Kidney glomerular epithelial cell (primary cell): ENCODE results near the gene NGDN.
"Not testable (repeated sequence)": the region's sequence is repeated elsewhere in the genome, so short reads cannot be mapped to it uniquely, and the experiment has no call there.

ENCODE experiments used
- DNase-seq: peaks from one replicate; lab custom pipeline; 2025; lab: John Stamatoyannopoulos, UW

NGDN gene

GRCh38 chr14:23469127-23469905, at the start of gene NGDN:
Gene NGDN, plus strand, starts transcription at chr14:23469703. Its CDS starts 13 bp downstream, at chr14:23469716.
- peak; percentile 100 for DNase-seq

- no peak for DNase-seq
These were observed 47.9 kb upstream of the NGDN start for GRCh38 chr14:23421594-23421993.

- no peak for DNase-seq
These were observed 45.8 kb upstream of the NGDN start for GRCh38 chr14:23423657-23424056.

GRCh38 chr14:23425169-23425568, 44.3 kb upstream of the NGDN start:
- no peak for DNase-seq

GRCh38 chr14:23425798-23426197, 43.7 kb upstream of the NGDN start:
- DNase-seq: not testable (repeated sequence)

- DNase-seq: no peak
These were observed 40.6 kb upstream of the NGDN start for GRCh38 chr14:23428686-23429495.

- no peak for DNase-seq
These were observed 39.3 kb upstream of the NGDN start for GRCh38 chr14:23430016-23430722.

GRCh38 chr14:23430723-23431085, 38.8 kb upstream of the NGDN start:
- DNase-seq: peak; percentile 12

- DNase-seq: no peak
These were observed 38.0 kb upstream of the NGDN start for GRCh38 chr14:23431486-23431885.

GRCh38 chr14:23432102-23432925, 37.2 kb upstream of the NGDN start:
- no peak for DNase-seq

- no peak for DNase-seq
These were observed 36.6 kb upstream of the NGDN start for GRCh38 chr14:23432946-23433345.

- DNase-seq: no peak
These were observed 36.0 kb upstream of the NGDN start for GRCh38 chr14:23433457-23433856.

- DNase-seq: no peak
These were observed 34.8 kb upstream of the NGDN start for GRCh38 chr14:23434488-23435222.

- no peak for DNase-seq
These were observed 33.8 kb upstream of the NGDN start, which contains the start of gene MYH7 for GRCh38 chr14:23435543-23436326. Gene MYH7, minus strand, starts transcription at chr14:23435660. Its CDS starts 1,928 bp downstream, at chr14:23433732.

- peak; percentile 25 for DNase-seq
These were observed 33.0 kb upstream of the NGDN start for GRCh38 chr14:23436327-23437132.

GRCh38 chr14:23437133-23438100, 32.1 kb upstream of the NGDN start:
- no peak for DNase-seq

- no peak for DNase-seq
These were observed 31.2 kb upstream of the NGDN start for GRCh38 chr14:23438101-23438971.
